GM21423 (cell line): ENCODE measurements around the gene CMTM8.
"Not testable (repeated sequence)": the region's sequence is repeated elsewhere in the genome, so short reads cannot be mapped to it uniquely, and the experiment has no call there.

Experiments used
- ATAC-seq: cut with Tn5 transposase; IDR thresholded peaks from one replicate; pipeline ENCODE4 v1.9.1; 2021; ENCODE audit warnings: mild to moderate bottlenecking, moderate library complexity; ENCODE audit not compliant: unreplicated experiment

The CMTM8 gene

GRCh38 chr3:32374788-32375595 is 136.5 kb downstream of the CMTM8 start:
- ATAC-seq = peak; percentile 67

DNA sequence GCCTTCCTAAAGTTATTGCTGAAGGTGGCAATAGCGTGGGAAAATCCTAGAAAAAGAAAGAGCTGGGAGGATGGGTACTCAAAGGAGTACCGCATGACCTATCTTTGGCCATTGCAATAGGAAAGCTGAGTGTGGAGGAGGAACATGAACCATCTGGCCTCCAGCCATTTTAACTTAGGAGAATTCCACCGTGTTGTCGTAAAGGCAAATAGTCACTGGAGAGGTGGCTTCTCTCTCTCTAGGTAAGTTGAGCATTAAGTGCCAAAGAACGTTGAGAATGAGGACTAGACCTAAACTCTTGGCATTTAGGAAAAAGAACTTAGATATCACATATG is 137.1 kb downstream of the CMTM8 start:
- no peak for ATAC-seq

GRCh38 chr3:32376115-32376514 is 137.6 kb downstream of the CMTM8 start:
- ATAC-seq = no peak

- ATAC-seq = no peak
These were observed 141.5 kb downstream of the CMTM8 start for GRCh38 chr3:32379831-32380500.

DNA sequence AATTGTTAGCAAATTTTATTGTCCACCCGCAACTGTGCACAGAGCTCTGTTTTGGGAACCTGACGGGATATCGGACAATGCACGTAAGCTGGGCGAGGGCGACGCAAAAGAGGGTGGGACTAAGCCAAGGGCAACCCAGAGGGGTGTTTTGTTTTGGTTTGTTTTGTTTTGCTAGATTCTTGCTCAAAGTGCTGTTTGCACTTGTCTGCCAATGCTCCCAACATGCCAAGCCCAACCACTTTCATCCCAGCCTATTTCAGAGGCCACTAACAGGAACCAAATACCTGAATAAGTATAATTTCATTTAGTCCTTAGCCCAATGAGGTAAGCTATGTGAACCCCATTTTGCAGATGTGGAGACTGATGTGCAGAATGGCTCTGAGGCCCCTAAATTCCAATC is 143.4 kb downstream of the CMTM8 start:
- ATAC-seq = no peak

DNA sequence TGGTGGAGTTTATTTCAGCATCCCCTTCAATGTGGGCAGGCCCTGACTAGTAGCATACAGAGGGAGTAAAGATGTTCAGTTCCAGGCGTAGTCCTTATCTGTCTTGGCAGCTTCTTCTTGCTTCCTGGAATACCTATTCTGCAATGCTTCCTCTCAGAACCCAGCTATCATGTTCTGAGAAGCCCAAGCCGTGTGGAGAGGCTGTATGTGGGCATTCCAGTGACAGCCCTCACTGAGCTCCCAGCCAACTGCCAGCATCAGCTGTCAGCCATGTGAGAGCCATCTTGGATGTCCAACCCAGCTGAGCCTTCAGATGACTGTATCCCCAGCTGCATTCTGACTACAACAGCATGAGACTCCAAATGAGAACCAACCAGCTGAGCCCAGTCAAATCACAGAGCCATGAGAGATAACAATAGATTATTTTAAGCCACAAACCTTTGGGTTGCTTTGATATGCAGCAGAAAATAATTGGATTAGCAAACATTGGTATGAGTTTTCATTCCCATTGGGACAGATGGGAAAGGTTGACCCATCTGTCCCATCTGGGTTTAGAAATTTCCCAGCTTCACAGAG is 144.7 kb downstream of the CMTM8 start:
- no peak for ATAC-seq

DNA sequence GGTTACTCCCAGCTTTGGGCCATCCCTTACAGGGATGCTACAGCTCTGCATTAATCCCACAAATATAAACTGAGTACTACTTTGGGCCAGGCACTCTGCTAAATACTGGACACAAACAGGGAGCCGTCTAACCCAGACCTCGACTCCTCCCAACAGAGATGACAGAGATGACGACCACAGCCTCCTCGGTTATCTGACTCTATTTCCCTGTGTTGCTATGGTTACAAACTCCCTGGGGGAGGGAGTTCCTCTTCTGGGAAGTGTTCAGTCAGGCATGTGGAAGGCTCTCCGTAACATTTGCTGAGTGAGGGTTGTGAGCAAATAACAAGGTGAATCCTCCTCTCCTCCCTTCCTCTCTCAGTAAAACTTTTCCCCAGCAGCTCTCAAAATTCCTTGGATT is 146.5 kb downstream of the CMTM8 start:
- no peak for ATAC-seq

GRCh38 chr3:32387512-32387911 is 149.0 kb downstream of the CMTM8 start:
- ATAC-seq = no peak

GRCh38 chr3:32389577-32389976 is 151.1 kb downstream of the CMTM8 start:
- not testable (repeated sequence) for ATAC-seq

GRCh38 chr3:32391643-32392535 is 153.4 kb downstream of the CMTM8 start, which contains the start of gene CMTM7:
Gene CMTM7 (plus strand): TSS chr3:32391853. CDS start chr3:32391907, 54 bp downstream.
- ATAC-seq = peak; percentile 69

- no peak for ATAC-seq
These were observed 154.2 kb downstream of the CMTM8 start for GRCh38 chr3:32392536-32393302.

GRCh38 chr3:32395496-32395895 is 157.0 kb downstream of the CMTM8 start:
- no peak for ATAC-seq

GRCh38 chr3:32397941-32398340 is 159.5 kb downstream of the CMTM8 start:
- ATAC-seq = no peak

DNA sequence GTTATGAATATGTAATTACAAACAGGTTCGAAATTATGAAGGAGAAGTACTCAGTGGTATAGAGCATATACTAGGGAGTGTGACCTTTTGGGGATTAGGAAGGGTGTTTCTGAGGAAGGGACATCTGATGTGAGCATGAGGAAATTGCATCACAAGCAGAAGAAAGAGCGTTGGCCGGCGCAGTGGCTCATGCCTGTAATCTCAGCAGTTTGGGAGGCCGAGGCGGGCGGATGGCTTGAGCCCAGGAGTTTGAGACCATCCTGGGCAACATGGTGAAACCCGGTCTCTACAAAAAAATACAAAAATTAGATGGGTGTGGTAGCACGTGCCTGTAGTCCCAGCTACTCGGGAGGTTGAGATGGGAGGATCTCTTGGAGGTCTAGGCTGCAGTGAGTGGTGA is 160.1 kb downstream of the CMTM8 start:
- no peak for ATAC-seq

DNA sequence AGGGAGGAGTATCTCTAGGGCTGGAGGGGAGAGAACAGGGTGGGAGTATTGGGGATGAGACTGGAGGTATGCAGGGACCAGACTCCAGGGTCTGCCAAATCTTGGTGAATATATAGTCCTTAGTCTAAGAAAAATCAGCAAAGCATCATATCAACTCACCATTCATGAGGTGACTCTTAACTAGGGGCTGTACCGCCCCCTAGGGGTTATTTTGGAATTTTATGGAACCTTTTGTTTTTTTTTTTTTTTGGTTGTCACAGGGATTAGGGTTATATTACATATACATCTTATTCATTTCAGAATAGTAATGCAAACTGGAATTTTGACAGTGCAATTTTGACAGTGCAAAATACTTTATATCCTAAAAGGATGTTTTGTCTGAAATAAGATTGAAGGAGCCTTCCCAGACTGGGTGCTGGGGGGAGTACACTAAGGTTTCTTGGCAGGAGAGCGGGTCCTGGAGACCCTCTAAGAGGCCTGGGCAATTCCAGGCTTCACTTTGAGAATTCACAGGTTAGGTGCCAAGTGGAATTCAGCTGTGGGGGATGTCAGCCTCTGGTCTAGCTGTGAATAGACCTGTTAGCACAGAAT is 160.6 kb downstream of the CMTM8 start:
- ATAC-seq = no peak

- no peak for ATAC-seq
These were observed 162.6 kb downstream of the CMTM8 start for GRCh38 chr3:32401126-32401525.

- peak; percentile 79 for ATAC-seq
These were observed 163.1 kb downstream of the CMTM8 start for GRCh38 chr3:32401556-32402081.

DNA sequence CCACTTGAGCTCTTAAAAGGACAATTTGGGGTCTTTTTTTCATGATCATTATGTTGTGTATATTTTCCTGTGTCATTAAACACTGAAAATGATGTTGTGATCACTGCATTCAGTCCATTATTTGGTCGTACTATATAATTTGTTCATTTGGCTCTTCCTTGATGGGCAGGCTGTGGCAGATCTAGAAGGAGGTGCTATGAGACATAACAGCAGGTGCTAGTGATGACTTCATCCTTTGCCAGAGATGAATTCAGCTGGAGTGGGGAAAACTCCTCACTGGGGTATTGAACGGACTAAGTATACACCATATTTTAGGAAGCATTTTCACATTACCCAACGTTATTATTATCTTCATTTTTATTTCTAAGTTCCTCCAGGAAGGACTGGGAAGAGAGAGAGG is 165.2 kb downstream of the CMTM8 start:
- no peak for ATAC-seq

DNA sequence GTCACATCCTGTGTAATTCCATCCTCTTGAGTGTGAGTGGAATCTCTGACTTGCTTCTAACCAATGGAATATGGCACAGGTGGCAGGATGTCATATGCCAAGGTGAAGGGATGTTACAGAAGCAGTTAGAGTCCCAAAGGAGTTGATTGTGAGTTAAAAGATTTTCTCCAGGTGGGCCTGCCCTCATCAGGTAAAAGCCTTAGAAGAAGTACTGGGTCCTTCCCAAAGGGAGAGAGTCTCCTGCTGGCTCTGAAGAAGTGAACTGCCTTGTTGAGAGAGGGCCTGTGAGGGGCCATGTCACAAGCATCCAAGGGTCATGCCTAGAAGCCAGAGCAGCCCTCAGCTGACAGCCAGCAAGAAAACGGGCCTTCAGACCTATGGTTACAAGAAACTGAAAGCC is 166.2 kb downstream of the CMTM8 start:
- no peak for ATAC-seq

GRCh38 chr3:32405155-32405554 is 166.7 kb downstream of the CMTM8 start:
- ATAC-seq = no peak
